Psoas muscle (tissue), 8 donors: Measurements from ENCODE around the gene ACTL8. TPM values are rescaled to one million over a fixed set of nuclear protein-coding genes. Genes with fewer than 3 reads are reported as not detected.

ENCODE experiments used
- ATAC-seq, 4 donors: fragments of 200-7000 bp; cut with Tn5 transposase; one replicate each; pipeline ENCODE4 v1.9.1; 2020; ENCODE audit warnings: moderate library complexity in 3 of 4, mild to moderate bottlenecking in 2 of 4
- DNase-seq, 2 donors: peaks; one replicate each; pipeline ENCODE4 v3.0.0-alpha.2; 2020
- H3K27ac ChIP-seq: fragments of 200-600 bp; one replicate; pipeline ENCODE4 v1.8.0; 2022
- H3K27me3 ChIP-seq, 3 donors: fragments of 200-600 bp in 1 of 3; one replicate each; pipeline versions ENCODE4 v1.6.1 to v1.8.0; 2013 to 2022; ENCODE audit warnings: low read length in 2 of 3, mild to moderate bottlenecking in 2 of 3, moderate library complexity in 1 of 3; ENCODE audit not compliant: insufficient read depth in 3 of 3
- H3K36me3 ChIP-seq, 2 donors: fragments of 200-600 bp in 1 of 2; one replicate each; pipeline versions ENCODE4 v1.6.1 to v1.8.0; 2013 to 2022; ENCODE audit warnings: low read depth in 1 of 2, mild to moderate bottlenecking in 1 of 2, moderate library complexity in 1 of 2; ENCODE audit not compliant: insufficient read depth in 1 of 2
- H3K4me1 ChIP-seq: fragments of 200-600 bp; one replicate; pipeline ENCODE4 v1.8.0; 2022
- H3K4me3 ChIP-seq: fragments of 200-600 bp; one replicate; pipeline ENCODE4 v1.8.0; 2022; ENCODE audit warnings: mild to moderate bottlenecking
- H3K9me3 ChIP-seq: fragments of 200-600 bp; one replicate; pipeline ENCODE4 v1.8.0; 2022
- WGBS, 3 donors: extraction: QIAGEN DNeasy Blood & Tissue Kit; methylation state at CpG; one replicate each; pipeline versions ENCODE4 v1.1.6 to v1.1.7; 2013; 5-methylcytosine and 5-hydroxymethylcytosine counted together
- intact Hi-C, 2 donors: fragments of 100-400 bp; cut with DNase I; formaldehyde crosslinking; loops; one replicate each; pipeline versions ENCODE4 v1.11.0 to v1.14.2; 2022
- polyA plus RNA-seq, 3 donors: library from polyadenylated mRNA; stranded (reverse); fragments of 200-250 nt; gene quantifications; one replicate each; pipeline ENCODE4 v1.2.3, GENCODE V29; 2013
- total RNA-seq, 4 donors: library from RNA; stranded (reverse); fragmentation: NEBNext Ultra II Directional in 2 of 4; extraction: Animal tissue kit (Norgen Biotek cat#: 25700) in 2 of 4; gene quantifications; one replicate each; pipeline versions ENCODE4 v1.2.1 to v1.2.4, GENCODE V29; 2021 to 2023
- TF ChIP-seq, protein P1 (sequence below): fragments of 200-600 bp; IDR thresholded peaks from one replicate; pipeline ENCODE4 v1.8.0; 2022; ENCODE audit warnings: antibody characterized with exemption
- donor health status: healthy with polysubstance abuse.
- donor health status: DM: no; HTN: no; CAD: no; lungs with moderate emphysema.
- donor health status: Bipolar disorder and iron deficiency.
- donor health status: healthy.
- donor health status: DM: yes; HTN: yes; CAD: no.
- donor health status: DM: no; HTN: no; CAD: no.
- donor health status: DM: no; HTN: no; CAD: no.
- donor health status: DM: yes; HTN: yes; CAD: no.

The ACTL8 gene
- total and polyA plus RNA-seq, 7 donors: not detected

DNA sequence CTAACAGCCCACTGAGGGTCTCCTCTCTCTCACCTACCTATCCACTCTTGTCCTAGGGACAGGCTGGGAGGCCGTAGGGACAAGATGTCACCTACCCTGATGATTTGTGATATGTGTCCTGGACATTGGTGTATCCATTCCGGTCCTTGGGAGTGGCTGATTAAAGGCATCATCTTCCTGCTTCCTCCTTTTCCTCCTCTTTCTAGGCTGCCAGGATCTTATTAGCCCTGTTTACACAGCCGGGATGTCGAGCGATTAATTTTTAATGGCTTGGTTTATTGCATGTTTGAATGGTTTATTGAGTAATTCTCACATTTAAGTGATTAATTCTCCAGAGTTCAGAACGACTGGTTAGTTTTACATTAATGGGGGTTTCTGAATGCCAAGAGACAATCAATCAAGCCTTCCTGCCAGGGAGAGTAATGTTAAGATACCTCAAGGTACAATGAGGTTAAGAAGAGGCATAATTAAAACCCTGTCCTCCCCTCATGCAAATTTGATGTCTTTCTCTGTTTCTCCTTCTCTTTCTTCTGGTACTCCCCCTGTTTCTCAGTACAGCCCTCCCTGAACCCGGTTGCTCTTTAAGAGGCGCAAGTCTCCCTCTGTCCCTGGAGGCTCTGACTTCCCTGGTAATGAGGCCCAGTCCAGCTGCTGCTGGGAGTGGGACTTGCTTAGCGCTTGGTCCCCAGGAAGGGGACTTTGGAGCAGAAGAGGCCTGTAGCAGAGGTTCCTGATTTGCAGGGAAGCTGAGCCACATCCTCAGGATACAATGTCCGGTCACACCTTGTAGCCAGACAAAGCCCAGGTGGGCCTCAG is 50.9 kb downstream of the ACTL8 start:
- DNase-seq: no peak
- Histone ChIP-seq H3K9me3 (no peaks in the 10 kb centered on the region), H3K4me3 (no peak overlapping the region), H3K36me3 (no peaks in the 10 kb centered on the region), H3K27ac (no peak overlapping the region), H3K27me3 (peaks cover 3 to 11% (median 3%) of the 10 kb centered on the region in 3 donors), H3K4me1 (no peaks in the 10 kb centered on the region)
- WGBS, 3 donors: 60 to 62% (median 61%) methylated on average over 10 of the region's 10 CpGs
- intact Hi-C loops: no loop called here
- ATAC-seq: no peak
- TF ChIP-seq, protein P1, sequence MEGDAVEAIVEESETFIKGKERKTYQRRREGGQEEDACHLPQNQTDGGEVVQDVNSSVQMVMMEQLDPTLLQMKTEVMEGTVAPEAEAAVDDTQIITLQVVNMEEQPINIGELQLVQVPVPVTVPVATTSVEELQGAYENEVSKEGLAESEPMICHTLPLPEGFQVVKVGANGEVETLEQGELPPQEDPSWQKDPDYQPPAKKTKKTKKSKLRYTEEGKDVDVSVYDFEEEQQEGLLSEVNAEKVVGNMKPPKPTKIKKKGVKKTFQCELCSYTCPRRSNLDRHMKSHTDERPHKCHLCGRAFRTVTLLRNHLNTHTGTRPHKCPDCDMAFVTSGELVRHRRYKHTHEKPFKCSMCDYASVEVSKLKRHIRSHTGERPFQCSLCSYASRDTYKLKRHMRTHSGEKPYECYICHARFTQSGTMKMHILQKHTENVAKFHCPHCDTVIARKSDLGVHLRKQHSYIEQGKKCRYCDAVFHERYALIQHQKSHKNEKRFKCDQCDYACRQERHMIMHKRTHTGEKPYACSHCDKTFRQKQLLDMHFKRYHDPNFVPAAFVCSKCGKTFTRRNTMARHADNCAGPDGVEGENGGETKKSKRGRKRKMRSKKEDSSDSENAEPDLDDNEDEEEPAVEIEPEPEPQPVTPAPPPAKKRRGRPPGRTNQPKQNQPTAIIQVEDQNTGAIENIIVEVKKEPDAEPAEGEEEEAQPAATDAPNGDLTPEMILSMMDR: no peak

DNA sequence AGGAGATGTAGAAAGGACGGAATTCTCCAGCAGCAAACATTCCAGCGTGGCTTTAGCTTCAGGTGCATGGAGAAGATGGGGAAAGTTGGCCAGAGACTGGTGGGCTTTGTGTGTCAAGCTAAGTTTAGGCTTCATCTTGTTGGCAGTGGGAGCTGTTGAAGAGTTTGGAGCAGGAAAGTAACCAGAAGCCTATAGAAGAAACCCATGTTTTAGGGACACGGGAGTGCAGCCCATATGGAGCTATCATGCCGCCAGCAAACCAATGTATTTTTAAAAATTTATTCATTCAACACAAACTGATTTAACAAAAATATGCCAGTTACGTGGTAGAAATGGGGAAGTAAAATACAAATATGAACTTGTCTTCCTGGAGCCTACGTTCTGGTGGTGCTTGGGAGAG is 53.7 kb downstream of the ACTL8 start:
- no peaks in the 10 kb centered on the region for H3K9me3 ChIP-seq
- DNase-seq (no peak), ATAC-seq (no peak)
- H3K4me3 ChIP-seq: no peak overlapping the region
- WGBS, 3 donors: 75 to 79% (median 79%) methylated on average over 6 of the region's 6 CpGs
- H3K27ac ChIP-seq: no peak overlapping the region
- H3K36me3 ChIP-seq: no peaks in the 10 kb centered on the region
- TF ChIP-seq, protein P1: no peak
- H3K27me3 ChIP-seq: peaks cover 2 to 15% (median 3%) of the 10 kb centered on the region in 3 donors
- H3K4me1 ChIP-seq: no peaks in the 10 kb centered on the region
- intact Hi-C loops: no loop called here

DNA sequence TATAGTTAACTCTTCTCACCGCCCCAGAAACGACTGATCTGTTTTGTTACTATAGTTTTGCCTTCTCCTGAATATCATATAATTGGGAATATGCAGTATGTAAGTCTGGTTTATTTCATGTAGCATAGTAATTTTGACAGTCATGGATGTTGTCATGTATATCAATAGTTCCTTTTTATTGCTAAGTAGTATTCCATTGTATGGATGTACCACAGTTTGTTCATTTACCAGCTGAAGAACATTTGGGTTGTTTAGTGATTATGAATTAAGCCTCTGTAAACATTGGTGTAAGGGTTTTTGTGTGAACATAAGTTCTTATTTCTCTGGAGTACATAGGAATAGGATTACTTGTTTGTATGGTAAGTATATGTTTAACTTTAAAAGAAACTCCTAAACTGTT is 55.5 kb downstream of the ACTL8 start:
- TF ChIP-seq, protein P1: no peak
- DNase-seq (no peak), ATAC-seq (no peak)
- WGBS, 3 donors: 96 to 100% (median 97%) methylated on average over 2 of the region's 2 CpGs
- Histone ChIP-seq H3K4me3 (no peak overlapping the region), H3K27ac (no peak overlapping the region), H3K27me3 (peaks cover 0 to 11% (median 3%) of the 10 kb centered on the region in 3 donors), H3K4me1 (no peaks in the 10 kb centered on the region), H3K36me3 (no peaks in the 10 kb centered on the region), H3K9me3 (no peaks in the 10 kb centered on the region)
- intact Hi-C loops: no loop called here

DNA sequence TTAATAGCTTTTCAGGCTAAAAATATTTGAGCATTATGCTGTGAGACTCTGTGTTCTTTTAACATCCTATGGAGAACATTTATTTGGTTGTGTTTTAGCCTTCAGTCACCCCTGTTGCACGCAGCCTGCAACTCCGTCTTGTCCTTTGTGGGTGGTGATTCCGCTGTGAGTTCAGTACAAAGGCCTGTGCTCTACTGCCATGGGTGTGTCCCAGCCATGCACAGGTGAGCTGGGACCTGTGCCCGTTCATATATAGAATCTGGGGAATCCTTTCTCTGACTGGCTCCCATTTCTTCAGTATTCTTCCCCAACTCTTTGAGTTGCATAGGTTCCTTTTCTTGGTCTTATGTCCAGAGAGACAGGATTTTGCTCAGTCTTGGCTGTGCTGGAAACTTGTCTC is 61.4 kb downstream of the ACTL8 start:
- no peaks in the 10 kb centered on the region for H3K4me1 ChIP-seq
- intact Hi-C loops: no loop called here
- H3K27me3 ChIP-seq: peaks cover 0 to 7% (median 0%) of the 10 kb centered on the region in 3 donors
- no peak overlapping the region for H3K27ac ChIP-seq
- TF ChIP-seq, protein P1: no peak
- H3K9me3 ChIP-seq: no peaks in the 10 kb centered on the region
- 83 to 89% (median 86%) methylated on average over 4 of the region's 4 CpGs for WGBS, 3 donors
- H3K36me3 ChIP-seq: no peaks in the 10 kb centered on the region
- no peak overlapping the region for H3K4me3 ChIP-seq
- DNase-seq (no peak), ATAC-seq (no peak)
